GM12878 (cell line): ENCODE measurements around the gene KDM5B.

ENCODE experiments used
- BHLHE40 ChIP-seq, 2 experiments: fragments of 450-650 bp in 1 of 2; IDR thresholded peaks; 2 replicates each; pipeline ENCODE4 v1.6.1; 2011 to 2017; ENCODE audit warnings: low read depth in 2 of 2, borderline replicate concordance in 1 of 2, improper control_type of control experiment in 1 of 2, low read length in 1 of 2, mild to moderate bottlenecking in 1 of 2
- CTCF ChIP-seq, 3 experiments: IDR thresholded peaks in 2 of 3; conservative IDR thresholded peaks in 1 of 3; 2 replicates each; pipeline ENCODE4 v1.5.1; 2011; ENCODE audit warnings: low read depth in 3 of 3, low read length in 3 of 3, mild to moderate bottlenecking in 3 of 3, control low read depth in 2 of 3, moderate library complexity in 2 of 3, inconsistent platforms in 1 of 3, mixed read lengths in 1 of 3; ENCODE audit not compliant: control insufficient read depth in 2 of 3, insufficient read depth in 1 of 3; ENCODE audit errors: extremely low read depth in 1 of 3
- EP300 ChIP-seq, 2 experiments: fragments of 150-350 bp in 1 of 2; IDR thresholded peaks; 2 replicates each; pipeline ENCODE4 v1.6.1; 2011 to 2012; ENCODE audit warnings: low read depth in 2 of 2, low read length in 2 of 2, borderline replicate concordance in 1 of 2, improper control_type of control experiment in 1 of 2, inconsistent platforms in 1 of 2; ENCODE audit not compliant: control insufficient read depth in 1 of 2
- EZH2 ChIP-seq: IDR thresholded peaks from 2 replicates; pipeline ENCODE4 v1.6.1; 2012; ENCODE audit warnings: low read depth, mild to moderate bottlenecking, control low read depth, inconsistent platforms, low read length, borderline replicate concordance; ENCODE audit not compliant: control insufficient read depth
- POLR2A ChIP-seq: IDR thresholded peaks from 2 replicates; pipeline ENCODE4 v1.6.1; 2011; ENCODE audit warnings: low read depth, mild to moderate bottlenecking, low read length
- POLR2AphosphoS5 ChIP-seq: IDR thresholded peaks from 2 replicates; pipeline ENCODE4 v1.6.1; 2011; ENCODE audit warnings: mild to moderate bottlenecking, low read length, inconsistent platforms
- RAD51 ChIP-seq: fragments of 450-650 bp; IDR thresholded peaks from 2 replicates; pipeline ENCODE4 v1.6.1; 2016; ENCODE audit warnings: moderate library complexity, mild to moderate bottlenecking, inconsistent platforms
- SMC3 ChIP-seq: IDR thresholded peaks from 2 replicates; pipeline ENCODE4 v1.6.1; 2011; ENCODE audit warnings: low read length, improper control_type of control experiment, borderline replicate concordance
- SPI1 ChIP-seq: IDR thresholded peaks from 2 replicates; pipeline ENCODE4 v1.6.1; 2011; ENCODE audit warnings: low read depth, mild to moderate bottlenecking, low read length, moderate library complexity, borderline replicate concordance; ENCODE audit not compliant: insufficient read depth

- no peak for TF ChIP-seq POLR2AphosphoS5
- no peak for TF ChIP-seq CTCF (IDR thresholded peaks at IDR 0.05 in 2 of 3, conservative IDR thresholded peaks at IDR 0.05 in 1 of 3; ENCODE audit: control insufficient read depth in 2 of 3, extremely low read depth in 1 of 3, insufficient read depth in 1 of 3, low read depth in 3 of 3, low read length in 3 of 3)
- TF ChIP-seq BHLHE40 (IDR thresholded peaks at IDR 0.05; ENCODE audit: borderline replicate concordance in 1 of 2, low read depth in 2 of 2, low read length in 1 of 2): no peak
- TF ChIP-seq POLR2A: no peak
- no peak for TF ChIP-seq SPI1
- no peak for TF ChIP-seq SMC3
- no peak for TF ChIP-seq EZH2
- TF ChIP-seq RAD51: no peak
- no peak for TF ChIP-seq EP300 (IDR thresholded peaks at IDR 0.05; ENCODE audit: borderline replicate concordance in 1 of 2, control insufficient read depth in 1 of 2, low read depth in 2 of 2, low read length in 2 of 2)
Observed at GRCh38 chr1:202716654-202717053, 91.6 kb downstream of the KDM5B start.
